ENCODE data around the gene ADAMTS10.
"Not testable (repeated sequence)": the region's sequence is repeated elsewhere in the genome, so short reads cannot be mapped to it uniquely, and the experiment has no call there.

The ADAMTS10 gene

DNA sequence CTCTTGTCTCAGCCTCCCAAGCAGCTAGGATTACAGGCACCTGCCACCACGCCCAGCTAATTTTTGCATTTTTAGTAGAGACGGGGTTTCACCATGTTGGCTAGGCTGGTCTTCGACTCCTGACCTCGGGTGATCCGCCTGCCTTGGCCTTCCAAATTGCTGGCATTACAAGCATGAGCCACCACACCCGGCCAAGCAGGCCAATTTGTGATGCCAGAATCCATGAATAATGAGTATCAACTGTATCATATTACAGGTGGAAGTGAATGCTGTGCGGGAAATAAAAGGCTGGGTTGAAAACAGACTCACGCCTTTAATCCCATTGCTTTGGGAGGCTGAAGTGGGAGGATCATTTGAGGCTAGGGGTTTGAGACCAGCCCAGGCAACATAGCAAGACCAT, 16.3 kb upstream of the ADAMTS10 start:
- DNase-seq (ENCODE audit: low read depth): no peak

DNA sequence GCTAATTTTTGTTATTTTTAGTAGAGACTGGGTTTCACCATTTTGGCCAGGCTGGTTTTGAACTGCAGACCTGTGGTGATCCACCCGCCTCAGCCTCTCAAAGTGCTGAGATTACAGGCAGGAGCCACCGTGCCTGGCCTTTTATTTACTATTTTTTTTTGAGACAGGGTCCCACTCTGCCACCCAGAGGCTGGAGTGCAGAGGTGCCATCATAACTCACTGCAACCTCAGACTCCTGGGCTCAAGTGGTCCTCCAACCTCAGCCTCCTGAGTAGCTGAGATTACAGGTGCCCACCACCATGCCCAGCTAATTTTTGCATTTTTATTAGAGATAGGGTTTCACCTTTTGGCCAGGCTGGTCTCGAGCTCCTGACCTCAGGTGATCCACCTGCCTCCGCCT, 12.4 kb upstream of the ADAMTS10 start:
- not testable (repeated sequence) for DNase-seq (ENCODE audit: low read depth)

DNA sequence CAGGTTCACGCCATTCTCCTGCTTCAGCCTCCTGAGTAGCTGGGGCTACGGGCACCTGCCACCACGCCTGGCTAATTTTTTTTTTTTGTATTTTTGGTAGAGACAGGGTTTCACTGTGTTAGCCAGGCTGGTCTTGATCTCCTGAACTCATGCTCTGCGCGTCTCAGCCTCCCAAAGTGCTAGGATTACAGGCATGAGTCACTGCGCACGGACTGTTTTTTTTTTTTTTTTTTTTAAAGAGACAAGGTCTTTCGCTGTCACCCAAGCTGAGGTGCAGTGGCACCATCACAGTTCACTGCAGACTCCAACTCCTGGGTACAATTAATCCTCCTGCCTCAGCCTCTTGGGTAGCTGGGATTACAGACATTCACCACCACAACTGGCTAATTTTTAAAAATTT, 8.2 kb upstream of the ADAMTS10 start:
- no peak for DNase-seq (ENCODE audit: low read depth)

DNA sequence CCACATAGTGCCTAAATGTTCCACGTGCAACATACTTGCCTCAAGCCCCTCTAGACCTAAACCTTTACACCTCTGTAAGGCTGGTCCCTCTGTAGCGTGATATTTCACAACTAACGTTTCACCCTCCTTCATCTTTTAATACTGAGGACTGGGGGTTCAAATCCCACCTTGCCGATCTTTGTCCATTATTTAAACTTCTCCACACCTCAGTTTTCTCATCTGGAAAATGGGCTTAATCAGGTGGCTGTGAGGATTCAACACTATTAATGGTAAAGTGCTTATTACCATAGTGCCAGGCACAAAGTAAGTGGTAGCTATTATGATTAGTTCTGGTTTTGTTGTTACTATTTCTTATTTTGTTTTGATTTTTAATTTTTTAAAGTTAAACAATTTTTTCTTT, 7.5 kb upstream of the ADAMTS10 start:
- DNase-seq (ENCODE audit: low read depth): no peak

DNA sequence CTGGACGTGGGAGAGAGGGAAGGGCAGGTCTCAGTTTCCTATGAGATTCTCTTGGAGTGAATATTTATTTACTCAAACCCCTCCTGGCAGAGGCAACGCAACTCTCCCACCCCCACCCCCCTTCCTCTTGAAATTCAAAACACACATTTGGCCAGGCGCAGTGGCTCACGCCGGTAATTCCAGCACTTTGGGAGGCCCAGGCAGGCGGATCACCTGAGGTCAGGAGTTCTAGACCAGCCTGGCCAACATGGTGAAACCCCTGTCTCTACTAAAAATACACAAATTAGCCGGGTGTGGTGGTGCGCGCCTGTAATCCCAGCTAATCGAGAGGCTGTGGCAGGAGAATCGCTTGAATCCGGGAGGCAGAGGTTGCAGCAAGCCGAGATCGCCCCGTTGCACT, 6.8 kb upstream of the ADAMTS10 start:
- not testable (repeated sequence) for DNase-seq (ENCODE audit: low read depth)

DNA sequence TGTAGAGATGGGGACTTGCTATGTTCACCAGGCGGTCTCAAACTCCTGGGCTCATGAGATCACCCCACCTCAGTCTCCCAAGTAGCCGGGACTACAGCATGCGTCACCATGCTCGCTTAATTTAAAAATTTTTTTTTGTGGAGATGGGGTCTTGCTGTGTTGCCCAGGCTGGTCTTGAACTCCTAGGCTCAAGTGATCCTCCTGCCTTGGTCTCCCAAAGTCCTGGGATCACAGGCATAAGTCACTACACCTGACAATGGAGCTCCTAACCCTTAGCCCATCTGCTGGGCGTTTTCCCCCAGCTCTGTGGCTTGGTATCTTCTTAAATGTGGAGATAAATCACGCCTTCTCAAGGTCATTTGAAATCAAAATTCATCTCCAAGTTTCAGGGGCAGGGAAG, 6.3 kb upstream of the ADAMTS10 start:
- no peak for DNase-seq (ENCODE audit: low read depth)

DNA sequence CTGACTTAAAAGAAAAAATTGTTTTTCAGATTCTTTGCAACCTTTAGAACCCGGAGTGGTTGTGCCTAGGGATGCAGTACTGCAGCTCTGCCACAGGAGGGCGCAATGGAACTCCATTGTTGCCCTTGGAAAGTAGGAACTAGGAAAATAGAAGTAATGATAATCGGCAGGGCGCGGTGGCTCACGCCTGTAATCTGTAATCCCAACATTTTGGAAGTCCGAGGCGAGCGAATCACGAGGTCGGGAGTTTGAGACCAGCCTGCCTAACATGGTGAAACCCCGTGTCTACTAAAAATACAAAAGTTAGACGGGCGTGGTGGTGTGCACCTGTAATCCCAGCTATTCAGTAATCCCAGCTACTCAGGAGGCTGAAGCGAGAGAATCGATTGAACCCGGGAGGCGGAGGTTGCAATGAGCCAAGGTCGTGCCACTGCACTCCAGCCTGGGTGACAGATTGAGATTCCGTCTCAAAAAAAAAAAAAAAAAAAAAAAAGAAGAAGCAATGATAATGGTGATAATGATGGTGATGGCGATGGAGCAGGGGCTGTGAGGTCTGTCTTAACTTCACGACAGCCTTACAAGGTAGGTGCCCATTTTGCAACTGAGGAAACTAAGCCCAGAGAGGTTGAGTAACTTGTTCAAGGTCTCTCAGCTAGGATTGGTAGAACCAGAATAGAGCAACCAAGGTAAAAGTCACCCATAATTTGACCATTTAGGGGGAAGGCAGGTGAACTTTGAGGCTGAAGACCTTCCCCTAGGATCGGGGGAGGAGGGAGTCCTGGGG, 5.5 kb upstream of the ADAMTS10 start:
- DNase-seq (ENCODE audit: low read depth): no peak

DNA sequence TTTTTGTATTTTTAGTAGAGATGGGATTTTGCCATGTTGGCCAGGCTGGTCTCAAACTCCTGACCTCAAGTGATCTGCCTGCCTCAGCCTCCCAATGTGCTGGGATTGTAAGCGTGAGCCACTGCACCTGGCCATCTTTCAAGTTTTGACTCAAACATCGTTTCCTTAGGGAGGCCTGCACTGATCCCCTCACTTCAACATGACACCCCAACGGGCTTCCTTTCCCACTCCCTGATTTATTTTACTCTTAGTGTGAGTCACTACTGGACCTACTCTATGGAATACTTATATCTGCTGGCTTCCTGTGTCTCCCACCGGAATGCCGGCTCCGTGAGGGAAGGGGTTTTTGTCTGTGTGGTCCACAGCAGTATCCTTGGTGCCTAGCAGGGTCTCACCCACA, 4.5 kb upstream of the ADAMTS10 start:
- peak; percentile 18 for DNase-seq (ENCODE audit: low read depth)

DNA sequence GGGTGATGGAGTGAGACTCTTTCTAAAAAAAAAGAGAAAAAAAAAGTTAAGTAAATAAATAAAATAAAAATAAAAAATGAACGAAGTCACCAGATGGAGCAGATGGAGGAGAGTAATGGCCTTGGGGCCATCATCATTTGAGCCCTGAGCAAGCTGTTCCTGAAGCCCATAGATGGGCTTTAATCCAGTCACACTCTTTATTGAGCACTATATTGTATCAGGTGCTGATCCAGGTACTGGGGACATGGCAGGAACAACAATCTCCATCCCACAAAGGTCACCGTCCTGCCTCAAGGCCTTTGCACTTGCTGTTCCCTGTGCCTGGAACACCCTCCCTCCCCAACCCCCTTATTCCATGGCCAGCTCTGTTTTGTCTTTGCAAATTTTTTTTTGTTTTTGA, 3.9 kb upstream of the ADAMTS10 start:
- DNase-seq (ENCODE audit: low read depth): no peak

DNA sequence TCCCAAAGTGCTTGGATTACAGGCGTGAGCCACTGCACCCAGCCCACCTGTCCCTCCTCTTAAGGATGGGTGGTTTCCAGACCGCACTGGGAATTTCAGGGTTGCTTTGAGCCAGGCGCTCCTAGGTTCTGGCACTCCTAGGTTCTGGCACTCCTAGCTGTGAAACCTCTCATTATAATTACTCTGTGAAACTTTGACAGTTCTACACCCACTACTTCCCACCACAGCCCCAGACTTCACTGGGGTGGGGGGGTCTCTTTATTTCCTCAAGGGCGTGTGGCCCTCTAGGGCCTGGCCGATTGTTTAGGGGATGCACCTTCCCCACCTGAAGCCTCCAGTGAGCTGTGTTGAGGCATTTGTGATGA, 2.3 kb upstream of the ADAMTS10 start:
- no peak for DNase-seq (ENCODE audit: low read depth)

DNA sequence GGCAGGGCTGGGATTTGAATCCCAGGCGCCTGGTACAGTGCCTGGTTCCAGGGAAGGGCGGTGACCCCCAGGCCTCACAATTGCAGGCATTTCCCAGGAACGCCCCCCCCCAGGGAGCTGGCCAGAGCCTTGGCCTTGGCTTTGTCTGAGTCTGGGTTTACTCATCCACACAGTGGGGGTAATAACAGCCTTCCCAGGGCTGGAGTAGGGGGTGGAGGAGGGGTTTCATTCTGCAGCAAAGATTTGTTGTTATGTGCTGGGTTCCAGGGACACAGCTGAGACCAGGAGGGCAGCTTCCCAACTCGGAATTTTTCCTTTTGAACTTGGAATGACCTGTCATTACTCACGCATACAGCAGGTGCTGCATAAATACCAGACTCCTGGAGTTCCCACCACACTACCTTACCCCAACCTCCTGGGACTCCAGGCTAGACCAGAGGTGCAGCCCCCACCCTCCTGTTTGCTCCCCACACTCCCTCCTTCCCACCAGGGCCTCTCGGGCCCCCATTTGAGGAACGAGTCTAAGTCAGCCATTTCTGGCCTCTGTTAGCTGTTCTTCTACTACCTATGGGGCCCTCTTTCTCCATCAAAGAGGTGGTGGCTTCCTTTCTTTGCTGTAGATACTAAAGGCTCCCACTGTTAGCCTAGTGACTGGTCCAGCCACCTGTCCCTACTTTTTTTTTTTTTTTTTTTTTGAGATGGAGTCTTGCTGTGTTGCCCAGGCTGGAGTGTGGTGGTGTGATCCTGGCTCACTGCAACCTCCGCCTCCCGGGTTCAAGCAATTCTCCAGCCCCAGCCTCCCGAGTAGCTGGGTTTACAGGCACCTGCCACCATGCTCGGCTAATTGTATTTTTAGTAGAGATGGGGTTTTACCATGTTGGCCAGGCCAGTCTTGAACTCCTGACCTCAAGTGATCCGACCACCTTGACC, 1.6 kb upstream of the ADAMTS10 start:
- peak; percentile 78 for DNase-seq (ENCODE audit: low read depth)

DNA sequence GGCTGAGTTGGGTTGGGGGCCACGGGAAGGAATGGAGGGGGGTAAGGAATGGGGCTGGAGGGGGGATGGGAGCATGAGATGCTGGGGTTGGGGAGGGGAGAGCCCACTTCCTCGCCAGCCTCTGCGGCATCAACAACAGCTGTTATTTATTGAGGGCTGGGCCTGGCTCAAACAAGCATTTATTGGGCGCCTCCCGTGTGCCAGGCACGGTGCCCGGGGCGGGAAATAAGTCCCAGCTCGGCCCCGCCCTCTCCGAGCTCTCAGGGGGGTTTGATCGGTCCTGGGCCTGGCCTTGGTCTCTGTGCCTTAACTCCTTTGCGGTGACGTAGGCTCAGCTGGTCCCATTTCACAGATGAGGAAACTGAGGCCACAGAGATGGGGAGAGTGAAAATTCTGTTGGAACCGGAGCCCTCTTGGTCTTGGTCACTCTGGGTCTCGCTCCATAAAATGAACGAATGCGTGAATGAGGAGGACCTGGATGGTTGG, 919 bp upstream of the ADAMTS10 start:
- DNase-seq (ENCODE audit: low read depth): no peak

DNA sequence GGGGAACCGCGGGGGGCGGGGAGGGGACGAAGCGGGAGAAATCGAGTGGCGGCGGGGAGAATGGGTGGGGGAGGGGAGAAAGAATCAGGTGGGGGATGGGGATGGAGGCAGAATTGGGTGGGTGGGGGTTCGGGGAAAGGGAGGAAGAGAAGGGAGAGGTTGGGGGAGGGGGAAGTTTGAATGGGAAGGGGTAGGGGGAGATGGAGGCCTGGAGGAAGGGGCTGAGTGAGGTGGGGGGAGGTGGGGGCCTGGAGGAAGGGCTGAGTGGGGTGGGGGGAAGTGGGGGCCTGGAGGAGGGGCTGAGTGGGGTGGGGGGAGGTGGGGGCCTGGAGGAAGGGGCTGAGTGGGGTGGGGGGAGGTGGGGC, 403 bp upstream of the ADAMTS10 start:
- no peak for DNase-seq (ENCODE audit: low read depth)

DNA sequence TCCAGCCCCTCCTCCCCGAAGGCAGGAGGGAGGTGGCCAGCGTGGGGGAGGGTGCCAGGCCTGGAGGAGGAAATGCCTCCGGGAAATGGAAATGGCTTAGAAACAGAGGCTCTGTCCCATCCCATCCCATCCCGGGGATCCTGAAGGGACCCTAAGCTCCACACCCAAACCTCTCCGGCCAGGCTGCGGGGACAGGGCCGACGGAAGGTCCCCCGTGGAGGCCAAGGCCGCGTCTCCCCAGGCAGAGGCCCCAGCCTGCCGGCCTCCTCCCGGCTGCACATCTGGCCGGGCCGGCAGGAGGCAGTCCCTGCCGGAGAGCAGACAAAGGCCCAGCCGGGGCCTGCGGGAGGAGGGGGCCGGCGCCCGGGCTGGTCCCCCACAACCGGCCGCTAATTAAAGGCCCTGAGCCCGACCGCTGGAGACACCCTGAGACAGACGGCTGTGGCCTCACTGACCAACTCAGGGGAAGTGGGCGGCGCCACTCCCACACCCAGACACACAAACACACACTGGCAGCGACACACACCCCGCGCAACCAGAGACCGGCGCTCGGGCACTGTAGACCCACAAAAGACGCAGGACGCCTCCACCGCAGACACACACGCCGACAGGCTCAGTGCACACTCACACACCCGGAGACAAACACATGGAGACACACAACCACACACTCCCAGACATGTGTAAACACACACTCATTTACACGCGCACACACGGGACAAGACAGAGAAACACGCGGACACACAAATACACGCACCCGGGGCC, 1.1 kb downstream of the ADAMTS10 start:
- DNase-seq (ENCODE audit: low read depth): peak; percentile 27

DNA sequence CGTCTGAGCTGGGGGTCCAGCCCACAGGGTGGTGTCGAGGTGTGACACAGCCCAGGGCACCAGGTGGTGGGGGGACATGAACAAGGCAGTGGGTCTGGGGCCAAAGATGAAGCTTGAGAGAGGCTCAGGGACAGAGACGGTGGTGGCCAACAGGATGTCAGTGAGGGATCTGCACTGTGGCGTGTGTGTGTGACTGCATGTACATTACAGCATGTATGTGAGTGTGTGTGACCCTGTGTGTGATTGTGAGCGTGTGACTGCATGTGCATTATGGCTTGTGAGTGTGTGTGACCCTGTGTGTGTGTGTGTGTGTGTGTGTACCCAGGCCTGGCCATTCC, 1.6 kb downstream of the ADAMTS10 start:
- DNase-seq (ENCODE audit: low read depth): no peak

DNA sequence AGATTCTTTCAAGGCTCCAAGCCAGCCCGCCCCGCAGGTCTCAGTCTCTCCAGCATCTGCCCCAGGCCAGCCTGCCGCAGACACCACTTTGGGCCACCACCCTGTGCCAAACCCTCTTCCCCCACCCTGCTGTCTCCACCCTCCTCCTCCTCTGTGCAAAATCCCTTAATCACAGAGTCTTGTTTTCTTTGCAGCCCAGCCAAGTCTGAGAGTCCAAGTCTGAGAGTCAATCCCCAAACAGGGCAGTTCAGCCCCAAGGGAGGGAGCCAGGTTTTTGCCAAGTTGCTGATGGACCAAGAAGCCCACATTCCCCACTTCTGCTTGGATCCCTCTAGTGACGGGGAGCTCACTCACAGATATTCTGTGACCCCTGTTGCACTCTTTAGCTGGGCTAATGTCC, 3.1 kb downstream of the ADAMTS10 start:
- peak; percentile 79 for DNase-seq (ENCODE audit: low read depth)

DNA sequence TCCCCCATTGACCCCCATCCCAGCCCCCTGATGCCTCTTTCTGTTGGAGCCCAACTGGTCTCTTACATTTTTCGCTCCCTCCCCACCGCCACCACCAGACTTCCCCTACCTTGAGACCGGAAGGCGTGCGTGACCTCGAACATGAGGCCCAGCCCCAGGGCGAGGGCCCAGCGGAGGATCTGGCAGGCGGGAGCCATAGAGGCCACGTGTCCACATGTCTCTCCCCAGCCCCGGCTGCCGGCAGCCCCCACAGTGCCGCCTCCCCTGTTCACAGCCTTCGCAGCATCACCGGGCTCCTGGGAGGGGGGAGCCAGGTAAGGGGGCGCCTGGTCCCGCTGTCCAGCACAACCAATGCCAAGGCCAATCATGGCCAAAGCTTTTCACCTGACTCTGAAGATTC, 5.0 kb downstream of the ADAMTS10 start:
- DNase-seq (ENCODE audit: low read depth): no peak

DNA sequence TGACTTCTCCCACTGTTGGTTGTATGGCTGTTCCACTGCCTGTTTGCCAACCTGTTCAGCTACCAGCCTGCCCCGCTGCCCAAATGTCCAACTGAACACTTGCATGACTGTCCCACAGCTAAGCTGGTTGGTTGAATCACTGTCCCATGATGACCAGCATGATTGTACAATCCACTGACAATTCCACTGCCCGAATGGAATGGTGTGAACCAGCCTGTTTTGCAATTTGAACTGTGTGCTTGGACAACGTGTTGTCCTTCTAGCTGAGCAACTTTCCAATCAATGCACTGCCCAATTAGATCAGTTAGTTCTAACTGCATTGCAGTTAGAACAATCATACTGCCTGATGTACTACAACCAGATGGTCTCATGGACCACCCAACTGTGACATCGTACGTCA, 8.7 kb downstream of the ADAMTS10 start:
- no peak for DNase-seq (ENCODE audit: low read depth)

DNA sequence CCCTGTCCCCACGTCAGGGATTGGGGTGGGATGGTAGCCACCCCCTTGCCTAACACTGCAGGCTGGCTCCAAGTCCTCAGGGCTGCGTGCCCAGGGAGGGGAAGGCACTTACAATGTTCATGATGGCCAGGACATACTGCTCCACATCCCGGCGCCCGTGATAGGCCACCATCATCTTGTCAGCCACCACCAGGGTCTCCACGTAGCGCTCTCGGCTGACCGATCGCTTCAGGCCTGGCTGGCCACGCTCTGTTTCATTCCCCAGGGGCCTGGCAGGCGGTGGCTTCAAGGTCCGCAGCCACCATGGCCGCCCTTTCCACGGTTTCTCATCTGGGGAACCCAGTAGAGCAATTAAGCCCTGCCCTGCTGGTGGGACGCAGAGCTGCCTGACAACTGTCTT, 9.7 kb downstream of the ADAMTS10 start:
- no peak for DNase-seq (ENCODE audit: low read depth)

DNA sequence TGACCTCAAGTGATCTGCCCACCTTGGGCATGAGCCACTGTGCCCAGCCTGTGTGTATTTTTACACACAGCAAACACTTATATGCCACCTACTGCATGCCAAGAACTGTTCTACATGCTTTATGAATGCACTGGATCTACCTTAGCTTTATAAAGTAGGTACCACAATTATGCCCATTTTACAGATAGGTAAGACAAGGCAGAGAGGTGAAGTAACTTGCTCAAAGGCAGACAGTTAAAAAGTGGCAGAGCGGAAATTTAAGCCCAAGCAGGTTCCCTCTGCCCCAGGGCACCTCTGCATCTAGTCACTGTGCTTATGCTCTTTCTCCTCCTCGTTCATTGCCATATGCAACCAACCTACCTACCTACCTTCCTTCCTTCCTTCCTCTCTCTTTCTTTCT, 10.5 kb downstream of the ADAMTS10 start:
- no peak for DNase-seq (ENCODE audit: low read depth)

DNA sequence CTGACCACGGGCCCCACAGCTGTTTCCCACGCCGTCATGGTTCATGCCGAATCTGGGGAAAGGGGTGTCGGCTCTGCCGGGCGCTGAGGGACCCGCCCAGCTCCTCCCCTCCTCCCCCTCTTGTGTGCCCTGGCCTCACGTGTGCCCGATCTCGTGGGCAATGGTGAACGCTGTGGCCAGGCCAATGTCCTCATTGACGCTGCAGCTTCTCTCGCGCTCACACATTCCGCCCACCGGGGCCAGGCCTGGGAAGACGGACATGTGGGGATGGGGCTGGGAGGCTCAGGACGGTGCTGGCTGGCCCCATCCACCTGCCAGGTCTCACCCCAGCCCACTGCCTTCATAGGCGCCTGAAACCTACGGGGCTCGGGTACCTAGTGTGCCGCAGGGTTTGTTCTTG, 14.3 kb downstream of the ADAMTS10 start:
- no peak for DNase-seq (ENCODE audit: low read depth)

DNA sequence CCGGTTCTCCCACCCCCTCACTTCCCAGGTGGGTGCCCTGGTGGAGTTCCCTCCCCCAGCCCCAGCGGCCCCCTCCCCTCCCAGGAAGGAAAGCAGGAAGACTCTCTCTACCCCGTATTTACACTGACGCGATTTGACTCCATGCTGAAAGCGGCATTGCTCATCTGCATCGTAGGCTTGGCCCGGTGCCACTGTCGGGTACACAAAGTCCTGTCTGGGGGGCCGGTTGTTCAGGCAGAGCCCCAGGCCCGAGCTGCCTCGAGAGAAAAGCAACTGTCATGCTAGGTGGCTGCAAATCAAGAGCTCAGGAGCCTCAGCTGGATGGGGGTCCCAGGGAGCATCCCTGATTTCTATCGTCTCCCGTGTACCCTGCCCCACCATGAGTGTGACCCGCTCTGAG, 14.9 kb downstream of the ADAMTS10 start:
- no peak for DNase-seq (ENCODE audit: low read depth)

DNA sequence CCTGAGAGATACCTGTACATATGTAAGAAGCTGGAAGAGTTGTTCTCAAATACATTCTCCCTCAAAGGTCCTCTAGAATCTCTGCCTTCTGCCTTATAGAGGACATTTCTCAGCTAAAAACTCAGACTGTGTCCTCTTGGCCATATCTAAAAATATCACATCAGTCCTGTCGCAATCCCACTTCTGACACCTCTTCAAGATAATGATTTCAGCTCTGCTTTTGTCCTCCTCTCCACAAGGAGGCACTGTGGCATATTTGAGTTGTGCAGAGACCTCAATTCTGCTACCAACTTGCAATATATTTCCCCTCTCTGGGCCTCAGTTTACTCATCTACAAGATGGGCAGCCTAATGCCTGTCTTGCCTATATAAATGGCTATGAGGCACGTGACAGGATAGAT, 16.6 kb downstream of the ADAMTS10 start:
- no peak for DNase-seq (ENCODE audit: low read depth)
